Measurements from ENCODE around the gene RTRAF. TPM values are rescaled to one million over a fixed set of nuclear protein-coding genes. Genes with fewer than 3 reads are reported as not detected.
A peak's percentile ranks its signal among the peaks of the same experiment; 100 is the strongest.

The RTRAF gene
- total RNA-seq, 1 experiment from 2014 or later, result 321 TPM

GRCh38 chr14:52044791-52045522 is 55.6 kb downstream of the RTRAF start:
- Histone ChIP-seq H3K36me3 (replicated peaks; ENCODE audit: control insufficient read depth, insufficient read depth, low read length) (no peaks in the 10 kb centered on the region), H3K27me3 (ENCODE audit: control insufficient read depth, insufficient read depth, low read length) (no peaks in the 10 kb centered on the region), H3K4me3 (ENCODE audit: insufficient read depth, low read depth, low read length) (no peak overlapping the region)
- no peak for DNase-seq

GRCh38 chr14:52046376-52046917 is 57.1 kb downstream of the RTRAF start:
- H3K4me3 ChIP-seq (ENCODE audit: insufficient read depth, low read depth, low read length), result no peak overlapping the region
- H3K36me3 ChIP-seq (replicated peaks; ENCODE audit: control insufficient read depth, insufficient read depth, low read length), result no peaks in the 10 kb centered on the region
- H3K27me3 ChIP-seq (ENCODE audit: control insufficient read depth, insufficient read depth, low read length), result no peaks in the 10 kb centered on the region
- no peak for DNase-seq

GRCh38 chr14:52048116-52048515 is 58.8 kb downstream of the RTRAF start:
- no peak for DNase-seq
- Histone ChIP-seq H3K36me3 (replicated peaks; ENCODE audit: control insufficient read depth, insufficient read depth, low read length) (no peaks in the 10 kb centered on the region), H3K4me3 (ENCODE audit: insufficient read depth, low read depth, low read length) (no peak overlapping the region), H3K27me3 (ENCODE audit: control insufficient read depth, insufficient read depth, low read length) (no peaks in the 10 kb centered on the region; the same call in 1 of the 2 replicates)

- no peaks in the 10 kb centered on the region for H3K36me3 ChIP-seq (replicated peaks; ENCODE audit: control insufficient read depth, insufficient read depth, low read length)
- DNase-seq, result peak; percentile 22
- H3K27me3 ChIP-seq (ENCODE audit: control insufficient read depth, insufficient read depth, low read length), result no peaks in the 10 kb centered on the region; the same call in 1 of the 2 replicates
- H3K4me3 ChIP-seq (ENCODE audit: insufficient read depth, low read depth, low read length), result no peak overlapping the region
Observed at GRCh38 chr14:52048641-52049204, 59.4 kb downstream of the RTRAF start.

GRCh38 chr14:52049271-52049670 is 59.9 kb downstream of the RTRAF start:
- Histone ChIP-seq H3K27me3 (ENCODE audit: control insufficient read depth, insufficient read depth, low read length) (no peaks in the 10 kb centered on the region; the same call in 1 of the 2 replicates), H3K4me3 (ENCODE audit: insufficient read depth, low read depth, low read length) (no peak overlapping the region), H3K36me3 (replicated peaks; ENCODE audit: control insufficient read depth, insufficient read depth, low read length) (no peaks in the 10 kb centered on the region)
- DNase-seq, result no peak

- H3K4me3 ChIP-seq (ENCODE audit: insufficient read depth, low read depth, low read length), result no peak overlapping the region
- no peaks in the 10 kb centered on the region for H3K36me3 ChIP-seq (replicated peaks; ENCODE audit: control insufficient read depth, insufficient read depth, low read length)
- no peaks in the 10 kb centered on the region; the same call in 1 of the 2 replicates for H3K27me3 ChIP-seq (ENCODE audit: control insufficient read depth, insufficient read depth, low read length)
- DNase-seq, result no peak
Observed at GRCh38 chr14:52049721-52050588, 60.6 kb downstream of the RTRAF start.

GRCh38 chr14:52051251-52051650 is 61.9 kb downstream of the RTRAF start:
- no peak for DNase-seq
- no peaks in the 10 kb centered on the region for H3K36me3 ChIP-seq (replicated peaks; ENCODE audit: control insufficient read depth, insufficient read depth, low read length)
- H3K27me3 ChIP-seq (ENCODE audit: control insufficient read depth, insufficient read depth, low read length), result no peaks in the 10 kb centered on the region; the same call in 1 of the 2 replicates
- no peak overlapping the region for H3K4me3 ChIP-seq (ENCODE audit: insufficient read depth, low read depth, low read length)

- DNase-seq, result no peak
- Histone ChIP-seq H3K36me3 (replicated peaks; ENCODE audit: control insufficient read depth, insufficient read depth, low read length) (no peaks in the 10 kb centered on the region), H3K4me3 (ENCODE audit: insufficient read depth, low read depth, low read length) (no peak overlapping the region), H3K27me3 (ENCODE audit: control insufficient read depth, insufficient read depth, low read length) (no peaks in the 10 kb centered on the region; the same call in 1 of the 2 replicates)
Observed at GRCh38 chr14:52051871-52052270, 62.5 kb downstream of the RTRAF start.

- H3K4me3 ChIP-seq (ENCODE audit: insufficient read depth, low read depth, low read length), result no peak overlapping the region
- no peaks in the 10 kb centered on the region; the same call in 1 of the 2 replicates for H3K27me3 ChIP-seq (ENCODE audit: control insufficient read depth, insufficient read depth, low read length)
- no peaks in the 10 kb centered on the region for H3K36me3 ChIP-seq (replicated peaks; ENCODE audit: control insufficient read depth, insufficient read depth, low read length)
- no peak for DNase-seq
Observed at GRCh38 chr14:52052288-52052943, 63.1 kb downstream of the RTRAF start.

- no peaks in the 10 kb centered on the region for H3K36me3 ChIP-seq (replicated peaks; ENCODE audit: control insufficient read depth, insufficient read depth, low read length)
- no peaks in the 10 kb centered on the region; the same call in 1 of the 2 replicates for H3K27me3 ChIP-seq (ENCODE audit: control insufficient read depth, insufficient read depth, low read length)
- H3K4me3 ChIP-seq (ENCODE audit: insufficient read depth, low read depth, low read length), result no peak overlapping the region
- no peak for DNase-seq
Observed at GRCh38 chr14:52053044-52053443, 63.7 kb downstream of the RTRAF start.

GRCh38 chr14:52054678-52055077 is 65.3 kb downstream of the RTRAF start:
- no peaks in the 10 kb centered on the region for H3K36me3 ChIP-seq (replicated peaks; ENCODE audit: control insufficient read depth, insufficient read depth, low read length)
- DNase-seq, result no peak
- no peaks in the 10 kb centered on the region; the same call in 1 of the 2 replicates for H3K27me3 ChIP-seq (ENCODE audit: control insufficient read depth, insufficient read depth, low read length)
- H3K4me3 ChIP-seq (ENCODE audit: insufficient read depth, low read depth, low read length), result no peak overlapping the region

GRCh38 chr14:52055167-52055566 is 65.8 kb downstream of the RTRAF start:
- no peaks in the 10 kb centered on the region; the same call in 1 of the 2 replicates for H3K27me3 ChIP-seq (ENCODE audit: control insufficient read depth, insufficient read depth, low read length)
- DNase-seq, result no peak
- no peaks in the 10 kb centered on the region for H3K36me3 ChIP-seq (replicated peaks; ENCODE audit: control insufficient read depth, insufficient read depth, low read length)
- no peak overlapping the region for H3K4me3 ChIP-seq (ENCODE audit: insufficient read depth, low read depth, low read length)

GRCh38 chr14:52058341-52058740 is 69.0 kb downstream of the RTRAF start:
- Histone ChIP-seq H3K4me3 (ENCODE audit: insufficient read depth, low read depth, low read length) (no peak overlapping the region), H3K36me3 (replicated peaks; ENCODE audit: control insufficient read depth, insufficient read depth, low read length) (no peaks in the 10 kb centered on the region), H3K27me3 (ENCODE audit: control insufficient read depth, insufficient read depth, low read length) (peaks cover 2% of the 10 kb centered on the region; the same call in 1 of the 2 replicates)
- no peak for DNase-seq

GRCh38 chr14:52059649-52060048 is 70.3 kb downstream of the RTRAF start:
- Histone ChIP-seq H3K36me3 (replicated peaks; ENCODE audit: control insufficient read depth, insufficient read depth, low read length) (no peaks in the 10 kb centered on the region), H3K27me3 (ENCODE audit: control insufficient read depth, insufficient read depth, low read length) (peaks cover 2% of the 10 kb centered on the region; the same call in 1 of the 2 replicates), H3K4me3 (ENCODE audit: insufficient read depth, low read depth, low read length) (no peak overlapping the region)
- no peak for DNase-seq
